ENCODE results near the gene OR2S2. TPM values are rescaled to one million over a fixed set of nuclear protein-coding genes. Genes with fewer than 3 reads are reported as not detected.
"Not testable (repeated sequence)": the region's sequence is repeated elsewhere in the genome, so short reads cannot be mapped to it uniquely, and the experiment has no call there.

The OR2S2 gene
- total and polyA plus RNA-seq, 2 experiments from 2014 or later = not detected

GRCh38 chr9:35935755-35936509 lies 22.0 kb downstream of the OR2S2 start:
- Histone ChIP-seq H3K4me3 (no peak overlapping the region), H3K9me3 (ENCODE audit: low read depth) (no peaks in the 10 kb centered on the region), H3K27me3 (peaks cover 16% of the 10 kb centered on the region), H3K27ac (no peak overlapping the region), H3K4me1 (ENCODE audit: low read depth) (no peaks in the 10 kb centered on the region), H3K36me3 (no peaks in the 10 kb centered on the region)
- DNase-seq (ENCODE audit: low read depth in 1 of 2, low spot score in 1 of 2) = peak in 1 of 2 donors; percentile 63
- TF ChIP-seq CTCF (IDR thresholded peaks at IDR 0.05; ENCODE audit: low read depth, low read length) = no peak

DNA sequence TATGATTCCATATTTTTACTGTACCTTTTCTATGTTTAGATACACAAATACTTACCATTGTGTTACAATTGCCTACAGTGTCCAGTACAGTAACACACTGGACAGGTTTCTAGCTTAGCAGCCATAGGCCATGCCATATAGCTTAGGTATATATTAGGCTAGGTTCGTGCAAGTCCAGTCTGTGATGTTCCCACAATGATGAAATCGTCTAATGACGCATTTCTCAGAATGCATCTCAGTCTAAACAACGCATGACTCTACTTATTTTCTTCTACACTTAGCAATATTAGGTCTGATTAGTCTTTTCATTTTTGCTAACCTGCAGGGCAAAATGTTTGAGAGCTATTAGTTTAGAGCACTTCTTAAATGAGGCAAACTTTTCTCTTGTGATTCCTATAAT lies 22.7 kb downstream of the OR2S2 start:
- H3K36me3 ChIP-seq = no peaks in the 10 kb centered on the region
- no peaks in the 10 kb centered on the region for H3K4me1 ChIP-seq (ENCODE audit: low read depth)
- TF ChIP-seq CTCF (IDR thresholded peaks at IDR 0.05; ENCODE audit: low read depth, low read length) = no peak
- H3K27me3 ChIP-seq = peaks cover 14% of the 10 kb centered on the region
- H3K27ac ChIP-seq = no peak overlapping the region
- no peak overlapping the region for H3K4me3 ChIP-seq
- no peaks in the 10 kb centered on the region for H3K9me3 ChIP-seq (ENCODE audit: low read depth)
- DNase-seq (ENCODE audit: low read depth in 1 of 2, low spot score in 1 of 2) = no peak

GRCh38 chr9:35934069-35934468 lies 23.9 kb downstream of the OR2S2 start:
- H3K4me3 ChIP-seq; H3K9me3 ChIP-seq (ENCODE audit: low read depth); H3K4me1 ChIP-seq (ENCODE audit: low read depth): not testable (repeated sequence)

GRCh38 chr9:35933550-35934067 lies 24.3 kb downstream of the OR2S2 start:
- no peak overlapping the region for H3K27ac ChIP-seq
- H3K4me3 ChIP-seq = no peak overlapping the region
- DNase-seq (ENCODE audit: low read depth in 1 of 2, low spot score in 1 of 2) = no peak
- no peaks in the 10 kb centered on the region for H3K4me1 ChIP-seq (ENCODE audit: low read depth)
- no peak for TF ChIP-seq CTCF (IDR thresholded peaks at IDR 0.05; ENCODE audit: low read depth, low read length)
- peaks cover 18% of the 10 kb centered on the region for H3K27me3 ChIP-seq
- H3K36me3 ChIP-seq = no peaks in the 10 kb centered on the region
- no peaks in the 10 kb centered on the region for H3K9me3 ChIP-seq (ENCODE audit: low read depth)

More at GRCh38 chr9:35934069-35934468, 23.9 kb downstream of the OR2S2 start:
- H3K36me3 ChIP-seq; H3K27ac ChIP-seq; DNase-seq (ENCODE audit: low read depth in 1 of 2, low spot score in 1 of 2): not testable (repeated sequence)
- H3K27me3 ChIP-seq = peaks cover 18% of the 10 kb centered on the region

DNA sequence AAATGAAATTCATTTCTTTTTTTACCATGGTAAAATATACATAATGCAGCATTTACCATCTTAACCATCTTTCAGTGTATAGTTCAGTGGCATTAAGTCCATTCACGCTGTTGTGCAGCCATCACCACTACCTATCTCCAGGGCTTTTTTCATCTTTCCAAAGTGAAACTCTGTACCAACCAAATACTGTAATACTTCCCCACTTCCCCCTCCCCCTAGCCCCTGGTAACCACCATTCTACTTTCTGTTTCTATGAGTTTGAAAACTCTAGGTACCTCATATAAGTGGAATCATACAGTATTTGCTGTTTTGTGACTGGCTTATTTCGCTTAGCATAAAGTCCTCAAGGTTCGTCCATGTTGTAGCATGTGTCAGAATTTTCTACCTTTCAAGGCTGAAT lies 25.2 kb downstream of the OR2S2 start:
- Histone ChIP-seq H3K27ac (no peak overlapping the region), H3K27me3 (peaks cover 18% of the 10 kb centered on the region), H3K36me3 (no peaks in the 10 kb centered on the region), H3K4me1 (ENCODE audit: low read depth) (no peaks in the 10 kb centered on the region), H3K9me3 (ENCODE audit: low read depth) (no peaks in the 10 kb centered on the region), H3K4me3 (no peak overlapping the region)
- no peak for DNase-seq (ENCODE audit: low read depth in 1 of 2, low spot score in 1 of 2)
- TF ChIP-seq CTCF (IDR thresholded peaks at IDR 0.05; ENCODE audit: low read depth, low read length) = no peak

DNA sequence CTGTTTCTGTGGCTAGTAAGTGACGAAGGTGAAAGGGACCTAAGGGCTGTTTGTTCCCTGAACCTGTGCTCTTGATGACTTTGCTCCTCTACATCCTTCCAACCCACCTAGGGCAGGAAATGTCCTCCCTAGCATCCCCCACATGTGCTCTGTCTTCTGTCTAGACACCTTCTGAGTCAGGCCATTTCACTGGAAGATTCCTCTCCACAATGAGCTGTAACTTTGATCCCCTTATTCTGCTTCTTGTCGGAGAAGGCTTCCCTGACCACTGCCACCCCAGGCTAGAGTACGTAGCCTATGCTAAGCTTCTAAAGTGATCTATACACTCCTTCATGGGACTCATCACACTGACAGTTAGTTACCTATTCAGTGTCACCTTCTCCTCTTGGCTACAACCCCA lies 27.0 kb downstream of the OR2S2 start:
- no peak overlapping the region for H3K27ac ChIP-seq
- no peak overlapping the region for H3K4me3 ChIP-seq
- no peak for TF ChIP-seq CTCF (IDR thresholded peaks at IDR 0.05; ENCODE audit: low read depth, low read length)
- DNase-seq (ENCODE audit: low read depth in 1 of 2, low spot score in 1 of 2) = no peak
- H3K4me1 ChIP-seq (ENCODE audit: low read depth) = no peaks in the 10 kb centered on the region
- H3K27me3 ChIP-seq = peaks cover 18% of the 10 kb centered on the region
- H3K36me3 ChIP-seq = no peaks in the 10 kb centered on the region
- H3K9me3 ChIP-seq (ENCODE audit: low read depth) = no peaks in the 10 kb centered on the region
